GM13976 (cell line): ENCODE measurements around the gene FLOT2.
A peak's percentile ranks its signal among the peaks of the same experiment; 100 is the strongest.

Experiments
- DNase-seq: peaks from one replicate; pipeline ENCODE4 v3.0.0; 2012; ENCODE audit warnings: low spot score
- in situ Hi-C: fragments of 300-500 bp; cut with MboI; formaldehyde crosslinking; loops from one replicate; pipeline ENCODE4 v1.12.0; 2022; ENCODE audit warnings: low sequenced_read_pairs, mixed read lengths, inconsistent platforms; ENCODE audit not compliant: unreplicated experiment
- TF ChIP-seq, protein P1 (sequence below): IDR thresholded peaks from 2 replicates; pipeline ENCODE4 v1.5.1; 2012; ENCODE audit warnings: borderline replicate concordance, mild to moderate bottlenecking; ENCODE audit not compliant: insufficient read depth; ENCODE audit errors: extremely low read depth, missing control alignments, control extremely low read depth

FLOT2 gene

DNA sequence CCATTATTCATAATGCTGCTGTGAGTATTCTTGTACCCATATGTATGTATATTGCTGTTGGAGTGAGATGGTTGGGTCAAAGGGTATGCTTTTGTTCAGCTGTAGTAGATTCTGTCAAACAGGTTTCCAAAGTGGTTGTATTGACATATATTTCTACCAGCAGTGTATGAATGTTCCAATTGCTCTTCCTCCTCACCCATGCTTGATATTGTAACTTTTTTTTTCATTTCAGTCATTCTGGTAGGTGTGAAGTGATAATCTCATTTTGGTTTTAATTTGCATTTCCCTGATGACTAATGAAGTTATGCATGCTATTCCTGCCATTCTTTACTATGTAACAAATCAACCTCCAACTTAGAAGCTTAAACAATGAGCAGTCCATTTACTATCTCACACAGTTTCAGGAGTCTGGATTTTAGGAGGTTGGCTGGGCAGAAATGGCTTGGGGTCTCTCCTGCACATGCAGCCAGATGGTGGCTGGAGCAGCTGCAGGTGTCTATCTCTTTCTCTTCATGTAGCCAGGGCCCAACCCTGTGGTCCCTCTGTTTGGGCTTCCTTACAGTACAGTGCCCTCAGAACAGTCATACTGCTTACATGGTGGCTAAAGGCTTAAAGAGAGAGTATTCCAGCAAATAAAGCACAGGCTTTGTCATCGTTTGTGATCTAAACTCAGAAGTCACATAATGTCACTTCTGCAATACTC lies 21.5 kb downstream of the FLOT2 start:
- no peak for DNase-seq
- in situ Hi-C loops: no loop called here
- TF ChIP-seq, protein P1, sequence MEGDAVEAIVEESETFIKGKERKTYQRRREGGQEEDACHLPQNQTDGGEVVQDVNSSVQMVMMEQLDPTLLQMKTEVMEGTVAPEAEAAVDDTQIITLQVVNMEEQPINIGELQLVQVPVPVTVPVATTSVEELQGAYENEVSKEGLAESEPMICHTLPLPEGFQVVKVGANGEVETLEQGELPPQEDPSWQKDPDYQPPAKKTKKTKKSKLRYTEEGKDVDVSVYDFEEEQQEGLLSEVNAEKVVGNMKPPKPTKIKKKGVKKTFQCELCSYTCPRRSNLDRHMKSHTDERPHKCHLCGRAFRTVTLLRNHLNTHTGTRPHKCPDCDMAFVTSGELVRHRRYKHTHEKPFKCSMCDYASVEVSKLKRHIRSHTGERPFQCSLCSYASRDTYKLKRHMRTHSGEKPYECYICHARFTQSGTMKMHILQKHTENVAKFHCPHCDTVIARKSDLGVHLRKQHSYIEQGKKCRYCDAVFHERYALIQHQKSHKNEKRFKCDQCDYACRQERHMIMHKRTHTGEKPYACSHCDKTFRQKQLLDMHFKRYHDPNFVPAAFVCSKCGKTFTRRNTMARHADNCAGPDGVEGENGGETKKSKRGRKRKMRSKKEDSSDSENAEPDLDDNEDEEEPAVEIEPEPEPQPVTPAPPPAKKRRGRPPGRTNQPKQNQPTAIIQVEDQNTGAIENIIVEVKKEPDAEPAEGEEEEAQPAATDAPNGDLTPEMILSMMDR: no peak

DNA sequence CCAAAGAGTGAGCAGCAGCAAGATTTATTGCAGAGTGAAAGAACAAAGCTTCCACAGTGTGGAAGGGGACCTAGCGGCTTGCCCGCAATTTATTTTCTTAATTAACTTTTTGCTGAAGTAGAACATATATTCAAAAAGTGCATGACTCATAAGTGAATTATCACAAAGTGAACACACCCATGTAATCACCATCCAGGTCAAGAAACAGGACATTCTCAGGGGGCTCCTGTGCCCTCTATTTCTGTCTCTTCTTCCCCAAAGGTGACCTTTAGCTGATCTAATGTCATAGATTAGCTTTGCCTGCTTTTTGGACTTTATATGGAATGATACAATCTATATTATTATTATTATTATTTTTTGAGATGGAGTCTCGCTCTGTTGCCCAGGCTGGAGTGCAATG lies 22.8 kb downstream of the FLOT2 start:
- in situ Hi-C loops: no loop called here
- no peak for DNase-seq
- TF ChIP-seq, protein P1: no peak

DNA sequence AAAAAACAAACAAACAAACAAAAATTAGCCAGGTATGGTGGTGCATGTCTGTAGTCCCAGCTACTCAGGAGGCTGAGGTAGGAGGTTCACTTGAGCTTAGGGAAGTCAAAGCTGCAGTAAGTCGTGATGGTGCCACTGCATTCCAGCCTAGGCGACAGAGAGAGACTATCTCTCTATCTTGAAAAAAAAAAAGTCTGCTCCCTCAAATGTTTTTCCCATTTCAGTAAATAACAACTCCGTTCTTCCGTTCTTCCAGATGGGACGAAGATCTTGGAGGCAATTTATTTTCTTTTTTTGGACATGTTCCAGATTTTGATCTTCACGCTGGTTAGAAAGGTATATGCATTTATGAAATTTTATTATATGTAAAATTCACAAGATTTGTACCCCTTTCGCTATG lies 23.7 kb downstream of the FLOT2 start:
- in situ Hi-C loops: no loop called here
- TF ChIP-seq, protein P1: no peak
- DNase-seq: no peak

DNA sequence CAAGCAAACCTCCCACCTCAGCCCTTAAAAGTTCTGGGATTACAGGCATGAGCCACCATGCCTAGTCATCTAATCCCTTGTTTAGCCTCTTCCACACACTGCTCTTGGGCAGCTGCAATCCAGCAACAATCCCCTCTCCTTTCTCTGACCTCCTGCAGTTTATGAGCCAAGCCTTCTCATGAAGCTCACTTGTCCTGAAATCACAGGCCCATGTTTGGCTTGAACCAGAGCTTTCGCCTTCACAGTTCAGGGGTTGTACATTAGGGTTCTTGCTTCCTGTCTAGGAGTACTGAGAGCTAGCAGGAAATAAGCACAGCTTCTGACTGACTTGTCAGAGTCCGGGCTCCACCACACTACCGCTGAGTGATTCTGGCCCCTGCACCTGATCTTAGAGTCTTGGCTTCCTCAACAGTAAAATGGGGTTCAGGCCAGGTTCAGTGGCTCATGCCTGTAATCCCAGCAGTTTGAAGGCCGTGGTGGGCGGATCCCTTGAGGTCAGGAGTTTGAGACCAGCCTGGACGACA lies 26.4 kb downstream of the FLOT2 start:
- DNase-seq: peak; percentile 85
- in situ Hi-C loops: no loop called here
- TF ChIP-seq, protein P1: no peak

DNA sequence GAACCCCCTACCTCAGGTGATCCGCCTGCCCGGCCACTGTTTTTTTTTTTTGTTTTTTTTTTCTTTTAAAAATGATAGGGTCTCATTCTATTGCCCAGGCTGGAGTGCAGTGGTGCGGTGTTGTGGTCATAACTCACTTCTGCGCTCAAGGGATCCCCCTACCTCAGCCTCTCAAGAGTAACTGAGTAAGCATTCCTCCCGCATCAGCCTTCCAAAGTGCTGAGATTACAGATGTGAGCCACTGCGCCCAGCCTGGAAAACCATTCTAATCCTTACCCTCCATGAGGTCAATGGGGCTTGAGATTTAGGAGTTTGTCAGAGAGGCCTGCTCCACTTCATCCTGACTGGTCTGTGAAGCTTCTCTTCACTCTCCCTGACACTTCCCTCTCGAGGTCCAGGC lies 30.3 kb downstream of the FLOT2 start:
- in situ Hi-C loops: no loop called here
- TF ChIP-seq, protein P1: no peak
- no peak for DNase-seq

DNA sequence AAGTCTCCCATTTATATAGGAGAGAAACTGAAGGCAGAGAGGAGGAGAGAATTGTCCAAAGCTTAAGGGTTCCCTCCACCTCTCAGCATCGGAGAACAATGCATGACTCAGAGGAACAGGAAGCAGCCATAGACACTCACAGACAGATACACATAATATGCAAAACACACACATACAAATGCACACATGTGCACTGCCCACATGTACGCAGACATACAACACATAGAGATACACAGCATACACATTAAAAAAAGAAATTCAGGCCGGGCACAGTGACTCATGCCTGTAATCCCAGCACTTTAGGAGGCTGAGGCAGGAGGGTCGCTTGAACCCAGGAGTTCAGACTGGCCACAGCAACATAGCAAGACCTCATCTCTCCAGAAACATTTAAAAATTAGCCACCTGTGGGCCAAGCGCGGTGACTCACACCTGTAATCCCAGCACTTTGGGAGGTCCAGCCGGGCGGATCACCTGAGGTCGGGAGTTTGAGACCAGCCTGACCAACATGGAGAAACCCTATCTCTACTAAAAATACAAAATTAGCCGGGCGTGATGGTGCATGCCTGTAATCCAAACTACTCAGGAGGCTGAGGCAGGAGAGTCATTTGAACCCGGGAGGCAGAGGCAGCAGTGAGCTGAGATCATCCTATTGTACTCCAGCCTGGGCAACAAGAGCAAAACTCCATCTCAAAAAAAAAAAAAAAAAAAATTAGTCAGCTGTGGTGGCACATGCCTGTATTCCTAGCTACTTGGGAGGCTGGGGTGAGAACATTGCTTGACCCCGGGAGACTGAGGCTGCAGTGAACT lies 31.4 kb downstream of the FLOT2 start:
- DNase-seq: no peak
- in situ Hi-C loops: no loop called here
- TF ChIP-seq, protein P1: no peak
